Central memory CD4-positive, alpha-beta T cell (primary cell): ENCODE results near the gene PPP1R16B.

Source experiments
- DNase-seq: peaks from one replicate; pipeline ENCODE4 v3.0.0; 2022

PPP1R16B gene

DNA sequence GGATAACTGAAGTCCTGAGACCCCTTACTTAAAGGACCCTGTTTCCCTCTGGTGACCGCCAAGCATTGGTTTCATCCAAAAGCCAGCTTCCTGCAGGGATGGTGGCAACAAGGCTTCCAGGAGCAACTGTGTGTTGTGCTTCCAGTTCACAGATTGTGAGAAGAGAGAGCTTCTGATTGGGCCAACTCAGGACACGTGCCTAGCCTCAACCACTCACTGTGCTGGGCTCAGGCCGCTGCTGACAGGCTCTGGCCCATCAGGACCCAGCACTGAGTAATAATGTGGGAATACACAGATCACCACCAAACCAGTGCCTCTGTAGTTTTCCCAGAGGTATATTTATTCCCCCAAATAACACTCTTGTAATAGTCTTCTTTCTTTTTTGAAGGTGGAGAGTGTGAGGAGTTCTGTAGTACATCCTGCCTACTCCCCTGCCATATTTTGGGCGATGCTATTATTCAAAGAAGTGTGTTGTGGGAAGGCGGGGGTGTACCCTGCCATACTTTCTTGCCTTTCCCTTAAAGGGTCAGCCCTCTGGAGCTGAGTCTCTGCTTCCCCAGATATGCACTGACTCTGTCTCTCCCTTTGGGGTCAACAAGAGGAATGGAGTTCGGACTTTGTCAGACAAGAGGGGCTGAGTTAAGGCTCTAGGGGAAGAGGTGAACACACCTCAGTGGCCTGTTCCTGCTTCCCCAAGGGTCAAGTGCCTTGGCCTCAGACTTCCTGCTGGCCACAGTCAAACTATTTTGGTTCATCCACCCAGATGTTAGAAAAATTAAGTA is 23.2 kb downstream of the PPP1R16B start:
- DNase-seq = no peak

DNA sequence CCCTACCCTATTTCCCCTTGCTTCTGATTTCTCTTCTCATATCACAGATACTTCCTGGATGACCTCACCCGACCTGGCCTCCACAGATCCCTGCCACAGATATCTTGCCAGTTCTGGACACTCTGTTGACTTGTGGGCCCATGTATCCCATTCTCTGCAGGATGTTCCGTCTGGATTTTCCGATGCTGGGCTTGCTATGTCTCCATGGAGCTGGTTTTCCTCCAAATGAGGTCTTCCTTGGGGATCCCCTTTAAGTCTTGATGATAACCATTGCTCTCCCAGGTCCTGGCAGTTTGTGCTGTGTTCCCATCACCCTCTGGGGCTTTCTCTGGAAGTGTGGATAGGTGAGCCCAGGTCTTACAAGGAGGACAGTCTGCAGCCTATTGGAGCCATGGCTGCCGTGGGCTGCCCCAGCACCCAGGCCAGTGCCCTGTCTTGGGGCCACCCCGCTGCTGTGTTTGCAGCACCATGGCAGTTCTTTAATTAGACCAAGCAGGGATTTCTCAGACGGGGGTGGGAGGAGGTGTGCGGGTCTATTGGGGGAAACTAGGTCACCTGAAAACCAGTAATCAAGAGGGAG is 23.9 kb downstream of the PPP1R16B start:
- DNase-seq = no peak

DNA sequence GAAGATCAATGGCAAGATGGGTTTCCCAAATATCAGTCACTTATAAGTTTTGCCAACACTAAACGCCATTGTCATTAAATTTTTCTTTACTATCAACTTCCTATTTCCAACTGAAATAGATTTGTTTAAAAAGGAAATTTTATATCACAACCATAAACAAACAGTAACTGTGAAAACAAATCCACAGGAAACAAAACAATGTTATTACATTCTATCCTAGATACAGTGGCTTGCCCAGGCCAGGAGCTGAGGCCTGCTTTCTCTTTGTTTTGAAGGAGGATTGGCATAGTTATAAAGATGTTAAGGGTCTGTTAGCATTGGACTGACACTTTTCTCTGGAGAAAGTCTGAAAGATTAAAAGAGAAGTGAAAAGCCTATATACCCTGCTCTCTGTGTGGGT is 24.9 kb downstream of the PPP1R16B start:
- no peak for DNase-seq

DNA sequence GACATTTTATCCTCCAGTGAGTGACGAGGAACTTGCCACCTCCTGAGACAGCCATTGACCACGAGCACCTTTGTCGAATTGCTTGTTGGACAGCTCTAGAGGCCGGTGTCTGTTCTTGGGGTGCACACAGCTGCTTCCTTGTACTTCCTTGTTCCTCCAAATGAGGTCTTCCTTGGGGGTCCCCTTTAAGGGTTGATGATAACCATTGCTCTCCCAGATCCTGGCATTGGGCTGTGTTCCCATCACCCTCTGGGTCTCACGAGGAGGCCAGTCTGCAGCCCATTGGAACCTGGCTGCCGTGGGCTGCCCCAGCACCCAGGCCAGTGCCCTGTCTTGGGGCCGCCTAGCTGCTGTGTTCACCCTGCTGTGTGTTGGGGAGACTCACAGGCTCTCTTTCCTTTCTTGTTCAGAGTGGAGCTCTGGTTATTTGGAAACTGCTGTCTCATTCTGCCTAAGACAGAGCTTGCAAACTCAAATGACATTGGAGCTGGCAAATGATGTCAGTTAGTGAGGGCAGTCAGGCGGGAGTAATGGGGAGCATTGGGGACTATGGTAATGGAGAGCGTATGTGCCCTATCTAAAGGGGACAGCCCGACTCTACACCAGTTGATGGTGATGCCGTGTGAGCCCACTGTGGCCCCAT is 25.7 kb downstream of the PPP1R16B start:
- DNase-seq = no peak

DNA sequence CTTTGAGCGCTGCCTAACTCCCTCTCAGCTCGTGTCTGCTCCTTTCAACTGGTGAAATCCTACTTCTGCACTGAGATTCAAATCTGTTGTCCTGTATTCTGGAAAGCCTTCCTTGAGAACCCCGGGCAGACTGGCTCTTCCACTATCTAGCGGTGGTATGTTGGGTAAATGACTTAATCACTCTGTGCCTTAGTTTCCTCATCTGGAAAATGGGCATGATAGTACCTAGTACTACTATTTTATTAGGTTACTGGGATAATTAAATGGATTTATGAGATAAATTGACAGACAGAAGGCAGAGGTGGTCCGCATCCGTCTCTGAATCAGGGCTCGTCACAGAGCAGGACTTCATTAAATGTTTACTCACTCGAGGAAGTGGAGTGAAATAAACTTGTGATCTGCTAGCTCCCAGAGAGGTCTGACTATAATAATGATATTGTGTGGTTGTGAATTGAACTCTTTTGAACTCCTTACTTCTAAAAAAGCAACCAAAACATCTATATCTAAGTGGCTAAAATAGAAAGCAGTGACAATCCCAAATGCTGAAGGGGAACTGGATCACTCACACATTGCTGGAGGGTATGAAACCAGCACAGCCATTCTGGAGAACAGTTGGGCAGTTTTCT is 26.6 kb downstream of the PPP1R16B start:
- DNase-seq = no peak

DNA sequence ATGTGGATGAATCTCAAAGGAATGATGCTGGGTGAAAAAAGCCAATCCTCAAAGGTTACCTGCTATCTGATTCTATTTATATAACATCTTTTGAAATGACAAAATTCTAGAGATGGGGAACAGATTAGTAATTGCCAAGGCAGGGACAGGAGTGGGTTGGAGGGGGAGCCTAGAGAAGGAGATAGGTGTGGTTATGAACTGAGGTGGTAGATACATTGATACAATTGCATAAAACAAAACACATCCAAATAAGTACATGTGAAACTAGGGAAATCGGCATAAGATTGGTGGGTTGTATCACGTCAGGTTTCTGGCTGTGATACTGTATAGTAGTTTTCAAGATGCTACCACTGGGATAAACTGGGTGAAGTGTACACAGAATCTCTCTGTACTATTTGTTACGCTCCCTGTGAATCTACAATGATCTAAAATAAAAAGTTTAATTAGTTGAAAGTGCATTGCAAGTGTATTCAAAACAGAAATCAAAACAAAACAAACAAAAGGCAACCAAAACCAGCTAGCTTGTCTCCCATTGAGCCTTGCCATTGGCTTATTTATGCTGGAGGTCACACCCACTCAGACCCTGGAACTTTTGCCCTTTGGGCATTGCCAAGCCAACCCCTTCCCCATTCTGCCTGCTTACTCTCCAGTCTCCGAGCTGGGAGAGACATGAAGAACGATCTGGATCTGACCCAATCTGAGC is 27.8 kb downstream of the PPP1R16B start:
- DNase-seq = peak; percentile 39

DNA sequence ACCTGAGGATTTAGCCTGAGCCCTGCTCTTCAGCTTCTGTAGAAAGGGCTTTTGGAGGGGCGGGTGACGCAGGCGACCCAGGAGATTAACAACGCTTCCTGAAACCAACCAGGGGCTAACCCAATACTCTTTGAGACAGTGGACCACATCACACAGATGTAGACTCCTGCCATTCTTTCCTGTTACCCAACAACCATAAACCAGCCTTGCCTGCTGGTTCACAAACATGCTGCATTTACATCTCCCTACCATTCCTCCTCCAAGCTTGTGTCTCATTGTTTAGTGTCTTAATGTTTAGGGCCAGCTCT is 28.3 kb downstream of the PPP1R16B start:
- DNase-seq = peak; percentile 69

DNA sequence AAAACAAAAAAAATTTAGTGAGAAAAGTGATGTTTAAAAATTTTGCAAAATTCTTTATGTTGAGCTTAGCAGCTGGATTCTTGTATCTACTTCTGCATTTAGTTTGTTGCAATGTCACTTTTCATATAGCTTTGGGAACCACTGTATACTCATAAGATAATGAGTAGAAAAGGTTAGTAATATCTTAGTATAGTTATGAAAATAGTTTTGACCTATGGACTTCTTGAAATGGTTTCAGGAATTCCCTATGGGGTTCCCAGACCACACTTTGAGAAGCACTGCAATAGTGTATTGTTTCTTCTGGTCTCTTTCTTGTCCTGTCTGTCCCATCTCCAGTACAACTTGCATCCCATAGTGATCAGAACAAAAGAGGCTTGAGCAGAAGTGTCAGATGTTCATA is 29.4 kb downstream of the PPP1R16B start:
- DNase-seq = no peak

DNA sequence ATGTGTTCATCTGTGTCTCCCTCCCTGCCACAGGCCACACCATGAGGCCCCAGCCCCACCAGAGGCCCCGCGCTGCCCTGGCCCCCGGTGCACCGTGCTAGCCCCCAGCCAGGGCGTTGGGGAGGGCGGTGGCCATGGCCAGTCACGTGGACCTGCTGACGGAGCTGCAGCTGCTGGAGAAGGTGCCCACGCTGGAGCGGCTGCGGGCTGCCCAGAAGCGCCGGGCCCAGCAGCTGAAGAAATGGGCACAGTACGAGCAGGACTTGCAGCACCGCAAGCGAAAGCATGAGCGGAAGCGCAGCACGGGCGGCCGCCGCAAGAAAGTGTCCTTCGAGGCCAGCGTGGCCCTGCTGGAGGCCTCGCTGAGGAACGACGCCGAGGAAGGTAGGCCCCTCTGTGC is 30.3 kb downstream of the PPP1R16B start:
- no peak for DNase-seq

DNA sequence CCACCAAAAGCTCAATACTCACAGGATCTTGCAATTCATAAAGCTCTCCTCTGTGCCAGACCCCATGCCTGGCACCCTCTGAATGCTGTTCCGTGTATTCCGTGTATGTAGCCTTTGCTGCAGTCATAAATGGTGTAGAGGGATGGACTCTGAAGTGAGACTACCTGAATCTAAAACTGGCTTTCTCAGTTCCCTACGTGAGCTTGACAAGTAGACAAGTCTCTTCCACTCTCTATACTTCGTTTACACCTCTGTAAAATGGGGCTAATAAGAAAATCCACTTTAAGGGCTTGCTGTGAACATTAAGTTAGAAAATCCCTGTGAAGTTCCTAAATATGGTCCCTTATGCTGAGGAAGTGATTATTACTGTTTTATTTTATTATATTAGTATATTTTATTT is 31.5 kb downstream of the PPP1R16B start:
- no peak for DNase-seq

DNA sequence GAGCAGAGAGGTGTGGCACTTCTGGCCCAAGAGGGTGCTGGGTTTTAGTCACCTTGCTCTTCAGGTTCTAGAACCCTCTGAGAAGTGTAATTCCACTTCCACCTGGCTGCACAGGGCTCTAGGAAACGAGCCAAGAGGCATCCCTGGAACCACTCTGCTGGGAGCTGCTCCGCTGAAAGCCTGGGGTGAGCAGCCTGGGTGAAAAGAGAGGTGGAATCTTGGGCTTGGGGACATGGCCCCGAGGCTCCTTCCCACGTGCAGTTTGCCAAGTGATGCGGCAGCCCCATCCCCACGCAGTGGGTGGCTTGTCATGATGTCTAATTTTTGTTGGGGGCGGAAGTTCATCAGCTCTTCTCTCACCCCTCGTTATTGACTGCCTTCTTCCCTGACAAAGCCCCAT is 32.8 kb downstream of the PPP1R16B start:
- DNase-seq = no peak

DNA sequence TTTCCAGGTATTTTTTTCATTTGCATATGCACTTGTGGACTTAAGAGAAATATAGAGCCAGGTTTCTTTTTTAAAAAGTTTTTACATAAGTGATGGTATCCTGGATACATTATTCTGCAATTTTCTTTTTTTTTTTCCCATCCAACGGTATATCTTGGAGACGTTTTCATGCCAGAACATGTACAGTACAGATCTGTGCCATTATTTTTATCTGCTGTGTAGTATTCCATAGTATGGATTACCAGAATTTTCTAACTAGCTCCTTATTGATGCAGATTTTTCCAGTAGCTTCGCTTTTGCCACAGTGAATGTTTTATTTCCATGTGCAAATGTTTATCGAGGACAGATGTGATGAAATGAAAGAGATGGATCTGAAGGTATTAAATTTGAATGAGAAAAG is 34.1 kb downstream of the PPP1R16B start:
- no peak for DNase-seq

DNA sequence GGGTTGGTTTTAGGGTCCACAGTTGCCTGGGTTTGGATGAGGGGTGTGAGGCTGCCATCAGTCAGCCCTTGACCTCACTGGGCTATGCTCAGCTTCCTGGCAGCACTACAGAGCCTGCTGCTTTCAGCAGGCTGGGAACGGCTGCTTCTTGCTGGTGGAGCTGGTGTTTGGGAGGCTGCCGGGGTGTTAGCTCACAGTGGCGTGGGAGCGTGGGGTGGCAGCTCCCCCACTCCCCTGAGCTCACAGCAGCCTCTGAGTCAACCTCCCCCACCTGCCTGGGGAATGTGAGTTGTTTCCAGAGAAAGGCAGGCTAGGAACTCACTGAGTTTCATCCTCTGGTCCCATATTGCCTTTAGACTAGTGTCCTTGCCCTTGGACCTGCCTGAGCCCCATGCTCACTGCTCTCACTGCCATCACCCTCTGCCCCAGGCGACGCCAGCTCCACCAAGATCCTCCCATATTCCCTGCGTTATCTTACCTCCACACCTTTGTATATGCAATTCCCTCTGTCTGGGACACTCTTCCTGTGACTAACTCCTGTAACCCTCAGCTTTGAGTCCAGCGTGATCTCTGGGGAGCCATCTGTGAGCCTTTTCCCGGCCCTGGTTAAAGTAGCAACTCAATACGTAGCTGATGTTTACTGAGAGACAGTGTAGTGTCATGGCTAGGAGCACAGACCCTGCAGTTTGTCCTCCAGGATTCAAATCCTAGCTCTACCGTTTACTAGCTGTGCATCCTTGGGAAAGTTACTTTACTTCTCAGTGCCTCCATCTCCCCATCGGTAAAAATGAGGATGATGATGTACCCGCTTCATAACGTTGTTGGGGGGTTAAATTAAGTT is 34.8 kb downstream of the PPP1R16B start:
- DNase-seq = no peak

DNA sequence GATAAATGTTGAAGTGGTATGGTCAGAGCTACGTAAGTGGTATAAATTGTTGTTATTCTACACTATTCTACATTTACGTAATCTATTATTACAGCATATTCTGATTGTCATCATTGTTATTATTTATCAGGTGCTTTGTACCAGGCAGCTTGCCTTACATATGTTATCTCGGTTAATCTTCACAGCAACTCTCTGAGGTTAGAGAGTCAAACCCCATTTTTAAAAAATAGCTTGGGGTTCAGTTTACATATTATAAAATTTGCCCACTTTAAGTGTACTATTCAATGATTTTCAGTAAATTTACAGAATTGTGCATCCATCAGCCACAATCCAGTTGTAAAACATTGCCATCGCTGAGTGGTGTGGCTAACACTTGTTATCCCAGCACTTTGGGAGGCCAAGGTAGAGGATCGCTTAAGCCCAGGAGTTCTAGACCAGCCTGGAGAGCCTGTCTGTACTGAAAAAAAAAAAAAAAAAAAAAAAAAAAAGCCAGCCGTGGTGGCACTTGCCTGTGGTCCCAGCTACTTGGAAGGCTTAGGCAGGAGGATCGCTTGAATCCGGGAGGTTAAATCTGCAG is 35.5 kb downstream of the PPP1R16B start:
- peak; percentile 75 for DNase-seq

DNA sequence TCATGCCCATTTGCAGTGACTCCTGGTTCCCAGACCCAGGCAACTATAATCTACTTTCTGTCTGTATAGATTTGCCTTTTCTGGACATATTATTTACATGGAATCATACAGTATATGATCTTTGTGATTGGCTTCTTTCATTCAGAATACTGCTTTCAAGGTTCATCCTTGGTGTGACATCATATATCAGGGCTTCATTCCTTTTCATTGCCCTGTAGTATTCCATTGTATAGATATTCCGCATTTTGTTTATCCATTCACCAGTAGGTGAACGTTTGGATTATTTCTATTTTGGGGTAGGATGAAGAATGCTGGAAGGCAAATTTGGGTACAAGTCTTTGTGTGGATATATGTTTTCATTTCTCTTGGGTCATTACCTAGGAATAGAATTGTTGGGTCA is 36.1 kb downstream of the PPP1R16B start:
- DNase-seq = no peak

DNA sequence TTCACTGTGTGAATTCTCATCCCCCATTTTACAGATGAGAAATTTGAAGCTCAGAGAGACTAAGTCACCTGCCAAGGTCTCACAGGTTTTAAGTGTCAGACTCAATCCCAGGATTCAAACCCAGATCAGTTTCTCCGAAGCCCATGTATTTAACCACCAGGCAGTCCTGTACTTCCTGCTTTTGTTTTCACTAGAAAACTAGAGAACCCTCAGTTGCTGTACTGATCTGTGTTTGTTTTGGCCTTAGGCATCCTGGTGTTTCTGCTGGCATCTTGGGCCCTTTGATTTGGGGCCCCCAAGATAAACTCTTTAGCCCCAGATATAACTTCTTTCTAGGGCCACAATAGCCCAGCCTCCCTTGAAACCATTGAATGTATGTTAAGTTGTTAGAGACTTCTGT is 36.5 kb downstream of the PPP1R16B start:
- DNase-seq = no peak

DNA sequence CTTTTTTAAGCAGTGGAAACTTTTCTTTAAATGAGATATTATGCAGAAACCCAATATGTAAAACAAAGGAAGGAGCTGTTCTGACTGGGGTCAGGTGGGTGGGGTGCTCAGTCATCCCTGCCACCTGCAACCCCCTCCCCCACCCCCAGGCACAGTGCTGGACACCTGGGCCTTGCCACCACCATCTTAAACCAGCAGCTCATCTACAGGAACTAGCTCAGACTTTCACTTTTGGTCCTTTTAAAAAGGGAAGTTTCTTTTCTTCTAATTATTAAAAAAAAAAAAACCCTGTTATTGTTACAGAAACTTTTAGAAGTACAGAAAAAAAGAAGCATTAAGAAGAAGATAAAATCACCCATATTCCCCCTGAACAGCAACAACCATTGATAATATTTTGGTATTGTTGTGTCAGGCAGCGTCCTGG is 37.1 kb downstream of the PPP1R16B start:
- peak; percentile 45 for DNase-seq

DNA sequence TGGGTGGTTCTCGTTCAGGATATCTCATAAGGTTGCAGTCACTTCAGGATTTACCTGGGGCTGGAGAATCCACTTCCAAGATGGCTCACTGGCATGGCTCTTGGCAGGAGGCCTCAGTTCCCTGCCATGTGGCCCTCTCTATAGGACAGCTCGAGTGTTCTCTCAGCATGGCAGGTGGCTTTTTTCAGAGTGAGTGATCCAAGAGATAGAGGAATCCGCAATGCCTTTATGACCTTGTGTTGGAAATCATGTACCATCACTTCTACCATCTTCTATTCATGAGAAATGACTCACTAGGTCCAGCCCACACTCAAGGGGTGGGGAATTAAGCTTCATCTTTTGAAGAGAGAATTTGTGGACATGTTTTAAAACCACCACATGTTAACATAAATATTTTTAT is 37.8 kb downstream of the PPP1R16B start:
- no peak for DNase-seq

DNA sequence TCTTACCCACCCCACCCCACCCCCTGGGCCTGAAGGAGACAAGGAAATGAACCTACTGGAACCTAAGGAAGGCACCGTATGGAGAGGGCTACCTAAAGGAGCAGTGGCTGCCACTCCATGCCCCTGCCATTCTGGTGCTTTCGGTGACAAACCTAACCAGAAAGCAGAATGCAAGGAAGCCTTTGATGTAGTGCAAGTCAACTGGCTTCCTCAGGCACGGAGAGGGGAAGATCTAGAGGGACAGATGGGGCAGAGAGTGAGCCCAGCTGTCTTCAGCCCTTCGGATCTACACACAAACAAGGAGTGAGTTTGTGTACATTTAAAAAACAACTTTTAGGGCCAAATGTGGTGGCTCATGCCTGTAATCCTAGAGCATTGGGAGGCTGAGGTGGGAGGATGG is 39.5 kb downstream of the PPP1R16B start:
- no peak for DNase-seq

DNA sequence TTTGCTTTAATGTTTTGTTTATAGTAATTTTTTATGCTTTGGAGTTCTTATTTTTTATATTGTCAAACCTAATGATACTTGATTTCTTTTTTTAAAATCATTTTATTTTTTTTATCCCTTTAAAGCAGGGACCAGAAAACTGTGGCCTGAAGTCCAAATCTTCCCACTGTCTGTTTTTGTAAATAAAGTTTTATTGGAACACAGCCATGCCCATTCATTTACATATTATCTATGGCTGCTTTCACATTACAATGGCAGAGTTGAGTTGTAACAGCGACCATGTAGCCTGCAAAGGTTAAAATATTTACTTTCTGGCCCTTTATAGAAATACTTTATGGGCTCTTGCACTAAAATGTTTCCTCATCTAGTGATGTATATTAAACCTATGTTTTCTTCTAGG is 42.3 kb downstream of the PPP1R16B start:
- no peak for DNase-seq

DNA sequence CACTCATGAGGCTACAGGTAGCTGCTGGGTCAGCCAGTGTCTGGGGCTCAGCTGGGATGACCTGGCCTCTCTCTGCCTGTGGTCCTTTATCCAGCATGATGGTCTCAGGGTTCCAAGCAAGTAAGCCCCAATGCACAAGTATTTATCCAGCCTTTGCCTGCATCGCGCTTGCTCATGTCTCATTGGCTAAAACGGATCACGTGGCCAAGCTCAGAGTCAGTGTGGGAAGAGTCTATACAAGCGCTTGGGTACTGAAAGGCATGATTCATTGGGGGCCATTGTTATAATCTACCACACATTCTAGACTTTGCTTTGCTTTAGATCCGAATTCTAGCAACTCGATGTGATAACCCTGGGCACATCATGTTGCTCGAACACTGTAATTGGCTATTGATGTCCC is 48.3 kb downstream of the PPP1R16B start:
- no peak for DNase-seq

DNA sequence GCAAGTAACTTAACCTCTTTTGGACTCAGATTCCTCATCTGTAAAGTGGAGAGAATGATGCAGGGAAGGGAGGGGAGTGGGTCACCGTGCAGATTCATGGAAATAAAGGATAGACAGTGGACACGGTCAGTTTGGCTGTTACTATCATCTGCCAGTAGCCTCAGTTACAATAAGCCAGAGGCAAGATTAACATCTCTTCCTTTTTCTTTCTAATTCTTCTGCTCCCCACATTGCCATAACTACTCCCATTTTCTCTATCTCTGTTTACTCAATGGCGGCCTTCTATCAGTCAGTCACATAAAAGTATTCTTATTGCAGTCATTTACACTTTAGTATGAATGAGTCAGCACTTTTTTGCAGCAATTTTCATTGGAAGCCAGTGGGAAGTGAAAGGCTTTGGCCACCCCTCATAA is 49.2 kb downstream of the PPP1R16B start:
- DNase-seq = no peak
